ENCODE measurements around the gene PI4KB. TPM values are rescaled to one million over a fixed set of nuclear protein-coding genes. Genes with fewer than 3 reads are reported as not detected.

Gene PI4KB
- total and polyA plus RNA-seq, 2 experiments from 2014 or later: 15.3 to 25.5 TPM

DNA sequence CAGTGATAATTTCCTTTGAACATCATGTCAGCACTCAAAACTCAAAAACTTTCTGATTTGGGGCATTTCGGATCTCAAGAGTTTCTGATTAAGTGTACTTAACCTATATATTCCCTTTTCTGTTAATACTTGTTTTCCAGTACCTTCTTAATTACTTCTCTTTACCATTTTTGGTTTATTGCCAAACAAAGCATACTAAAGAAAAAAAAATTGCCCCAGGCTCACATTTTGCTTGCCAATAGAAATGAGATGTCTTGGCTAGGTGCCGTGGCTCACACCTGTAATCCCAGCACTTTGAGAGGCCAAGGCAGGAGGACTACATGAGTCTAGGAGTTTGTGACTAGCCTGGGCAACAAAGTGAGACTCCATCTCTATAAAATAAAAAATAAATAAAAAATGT is 67.9 kb downstream of the PI4KB start (continued):
- TF ChIP-seq, protein P1, sequence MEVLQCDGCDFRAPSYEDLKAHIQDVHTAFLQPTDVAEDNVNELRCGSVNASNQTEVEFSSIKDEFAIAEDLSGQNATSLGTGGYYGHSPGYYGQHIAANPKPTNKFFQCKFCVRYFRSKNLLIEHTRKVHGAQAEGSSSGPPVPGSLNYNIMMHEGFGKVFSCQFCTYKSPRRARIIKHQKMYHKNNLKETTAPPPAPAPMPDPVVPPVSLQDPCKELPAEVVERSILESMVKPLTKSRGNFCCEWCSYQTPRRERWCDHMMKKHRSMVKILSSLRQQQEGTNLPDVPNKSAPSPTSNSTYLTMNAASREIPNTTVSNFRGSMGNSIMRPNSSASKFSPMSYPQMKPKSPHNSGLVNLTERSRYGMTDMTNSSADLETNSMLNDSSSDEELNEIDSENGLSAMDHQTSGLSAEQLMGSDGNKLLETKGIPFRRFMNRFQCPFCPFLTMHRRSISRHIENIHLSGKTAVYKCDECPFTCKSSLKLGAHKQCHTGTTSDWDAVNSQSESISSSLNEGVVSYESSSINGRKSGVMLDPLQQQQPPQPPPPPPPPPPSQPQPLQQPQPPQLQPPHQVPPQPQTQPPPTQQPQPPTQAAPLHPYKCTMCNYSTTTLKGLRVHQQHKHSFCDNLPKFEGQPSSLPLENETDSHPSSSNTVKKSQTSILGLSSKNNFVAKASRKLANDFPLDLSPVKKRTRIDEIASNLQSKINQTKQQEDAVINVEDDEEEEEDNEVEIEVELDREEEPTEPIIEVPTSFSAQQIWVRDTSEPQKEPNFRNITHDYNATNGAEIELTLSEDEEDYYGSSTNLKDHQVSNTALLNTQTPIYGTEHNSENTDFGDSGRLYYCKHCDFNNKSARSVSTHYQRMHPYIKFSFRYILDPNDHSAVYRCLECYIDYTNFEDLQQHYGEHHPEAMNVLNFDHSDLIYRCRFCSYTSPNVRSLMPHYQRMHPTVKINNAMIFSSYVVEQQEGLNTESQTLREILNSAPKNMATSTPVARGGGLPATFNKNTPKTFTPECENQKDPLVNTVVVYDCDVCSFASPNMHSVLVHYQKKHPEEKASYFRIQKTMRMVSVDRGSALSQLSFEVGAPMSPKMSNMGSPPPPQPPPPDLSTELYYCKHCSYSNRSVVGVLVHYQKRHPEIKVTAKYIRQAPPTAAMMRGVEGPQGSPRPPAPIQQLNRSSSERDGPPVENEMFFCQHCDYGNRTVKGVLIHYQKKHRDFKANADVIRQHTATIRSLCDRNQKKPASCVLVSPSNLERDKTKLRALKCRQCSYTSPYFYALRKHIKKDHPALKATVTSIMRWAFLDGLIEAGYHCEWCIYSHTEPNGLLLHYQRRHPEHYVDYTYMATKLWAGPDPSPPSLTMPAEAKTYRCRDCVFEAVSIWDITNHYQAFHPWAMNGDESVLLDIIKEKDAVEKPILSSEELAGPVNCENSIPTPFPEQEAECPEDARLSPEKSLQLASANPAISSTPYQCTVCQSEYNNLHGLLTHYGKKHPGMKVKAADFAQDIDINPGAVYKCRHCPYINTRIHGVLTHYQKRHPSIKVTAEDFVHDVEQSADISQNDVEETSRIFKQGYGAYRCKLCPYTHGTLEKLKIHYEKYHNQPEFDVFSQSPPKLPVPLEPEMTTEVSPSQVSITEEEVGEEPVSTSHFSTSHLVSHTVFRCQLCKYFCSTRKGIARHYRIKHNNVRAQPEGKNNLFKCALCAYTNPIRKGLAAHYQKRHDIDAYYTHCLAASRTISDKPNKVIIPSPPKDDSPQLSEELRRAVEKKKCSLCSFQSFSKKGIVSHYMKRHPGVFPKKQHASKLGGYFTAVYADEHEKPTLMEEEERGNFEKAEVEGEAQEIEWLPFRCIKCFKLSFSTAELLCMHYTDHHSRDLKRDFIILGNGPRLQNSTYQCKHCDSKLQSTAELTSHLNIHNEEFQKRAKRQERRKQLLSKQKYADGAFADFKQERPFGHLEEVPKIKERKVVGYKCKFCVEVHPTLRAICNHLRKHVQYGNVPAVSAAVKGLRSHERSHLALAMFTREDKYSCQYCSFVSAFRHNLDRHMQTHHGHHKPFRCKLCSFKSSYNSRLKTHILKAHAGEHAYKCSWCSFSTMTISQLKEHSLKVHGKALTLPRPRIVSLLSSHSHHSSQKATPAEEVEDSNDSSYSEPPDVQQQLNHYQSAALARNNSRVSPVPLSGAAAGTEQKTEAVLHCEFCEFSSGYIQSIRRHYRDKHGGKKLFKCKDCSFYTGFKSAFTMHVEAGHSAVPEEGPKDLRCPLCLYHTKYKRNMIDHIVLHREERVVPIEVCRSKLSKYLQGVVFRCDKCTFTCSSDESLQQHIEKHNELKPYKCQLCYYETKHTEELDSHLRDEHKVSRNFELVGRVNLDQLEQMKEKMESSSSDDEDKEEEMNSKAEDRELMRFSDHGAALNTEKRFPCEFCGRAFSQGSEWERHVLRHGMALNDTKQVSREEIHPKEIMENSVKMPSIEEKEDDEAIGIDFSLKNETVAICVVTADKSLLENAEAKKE (CRISPR knock-in tag; IDR thresholded peaks at IDR 0.05): no peak
- TF ChIP-seq CREB1 (CRISPR knock-in tag; IDR thresholded peaks at IDR 0.05; ENCODE audit: low read depth): no peak
- no peak for TF ChIP-seq REST (IDR thresholded peaks at IDR 0.05; ENCODE audit: unreplicated experiment)
- no peak for TF ChIP-seq POLR2AphosphoS5 (IDR thresholded peaks at IDR 0.05; ENCODE audit: low read depth)
- no peak for TF ChIP-seq NANOG (IDR thresholded peaks at IDR 0.05; ENCODE audit: borderline replicate concordance)
- no peak for TF ChIP-seq EZH2 (IDR thresholded peaks at IDR 0.05; ENCODE audit: low read depth, unreplicated experiment)
- TF ChIP-seq ZNF331 (CRISPR knock-in tag; IDR thresholded peaks at IDR 0.05; ENCODE audit: low read depth): no peak
- TF ChIP-seq, protein P2, sequence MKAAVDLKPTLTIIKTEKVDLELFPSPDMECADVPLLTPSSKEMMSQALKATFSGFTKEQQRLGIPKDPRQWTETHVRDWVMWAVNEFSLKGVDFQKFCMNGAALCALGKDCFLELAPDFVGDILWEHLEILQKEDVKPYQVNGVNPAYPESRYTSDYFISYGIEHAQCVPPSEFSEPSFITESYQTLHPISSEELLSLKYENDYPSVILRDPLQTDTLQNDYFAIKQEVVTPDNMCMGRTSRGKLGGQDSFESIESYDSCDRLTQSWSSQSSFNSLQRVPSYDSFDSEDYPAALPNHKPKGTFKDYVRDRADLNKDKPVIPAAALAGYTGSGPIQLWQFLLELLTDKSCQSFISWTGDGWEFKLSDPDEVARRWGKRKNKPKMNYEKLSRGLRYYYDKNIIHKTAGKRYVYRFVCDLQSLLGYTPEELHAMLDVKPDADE (IDR thresholded peaks at IDR 0.05): no peak
- TF ChIP-seq, protein P3, sequence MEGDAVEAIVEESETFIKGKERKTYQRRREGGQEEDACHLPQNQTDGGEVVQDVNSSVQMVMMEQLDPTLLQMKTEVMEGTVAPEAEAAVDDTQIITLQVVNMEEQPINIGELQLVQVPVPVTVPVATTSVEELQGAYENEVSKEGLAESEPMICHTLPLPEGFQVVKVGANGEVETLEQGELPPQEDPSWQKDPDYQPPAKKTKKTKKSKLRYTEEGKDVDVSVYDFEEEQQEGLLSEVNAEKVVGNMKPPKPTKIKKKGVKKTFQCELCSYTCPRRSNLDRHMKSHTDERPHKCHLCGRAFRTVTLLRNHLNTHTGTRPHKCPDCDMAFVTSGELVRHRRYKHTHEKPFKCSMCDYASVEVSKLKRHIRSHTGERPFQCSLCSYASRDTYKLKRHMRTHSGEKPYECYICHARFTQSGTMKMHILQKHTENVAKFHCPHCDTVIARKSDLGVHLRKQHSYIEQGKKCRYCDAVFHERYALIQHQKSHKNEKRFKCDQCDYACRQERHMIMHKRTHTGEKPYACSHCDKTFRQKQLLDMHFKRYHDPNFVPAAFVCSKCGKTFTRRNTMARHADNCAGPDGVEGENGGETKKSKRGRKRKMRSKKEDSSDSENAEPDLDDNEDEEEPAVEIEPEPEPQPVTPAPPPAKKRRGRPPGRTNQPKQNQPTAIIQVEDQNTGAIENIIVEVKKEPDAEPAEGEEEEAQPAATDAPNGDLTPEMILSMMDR (conservative IDR thresholded peaks at IDR 0.05; ENCODE audit: low read depth in 2 of 2): no peak
- TF ChIP-seq JUNB (IDR thresholded peaks at IDR 0.05; ENCODE audit: unreplicated experiment): no peak
- no peak for TF ChIP-seq ZNF114 (CRISPR knock-in tag; IDR thresholded peaks at IDR 0.05)
